Camera-type eye (tissue), 1 donor: ENCODE results near the gene STXBP5. TPM values are rescaled to one million over a fixed set of nuclear protein-coding genes. Genes with fewer than 3 reads are reported as not detected.

Source experiments
- total RNA-seq: library from RNA; depleted of rRNA; stranded (reverse); fragments of >200 nt; gene quantifications from one replicate; pipeline ENCODE4 v1.2.3, GENCODE V29; 2014

Gene STXBP5
- 50.2 TPM for total RNA-seq

DNA sequence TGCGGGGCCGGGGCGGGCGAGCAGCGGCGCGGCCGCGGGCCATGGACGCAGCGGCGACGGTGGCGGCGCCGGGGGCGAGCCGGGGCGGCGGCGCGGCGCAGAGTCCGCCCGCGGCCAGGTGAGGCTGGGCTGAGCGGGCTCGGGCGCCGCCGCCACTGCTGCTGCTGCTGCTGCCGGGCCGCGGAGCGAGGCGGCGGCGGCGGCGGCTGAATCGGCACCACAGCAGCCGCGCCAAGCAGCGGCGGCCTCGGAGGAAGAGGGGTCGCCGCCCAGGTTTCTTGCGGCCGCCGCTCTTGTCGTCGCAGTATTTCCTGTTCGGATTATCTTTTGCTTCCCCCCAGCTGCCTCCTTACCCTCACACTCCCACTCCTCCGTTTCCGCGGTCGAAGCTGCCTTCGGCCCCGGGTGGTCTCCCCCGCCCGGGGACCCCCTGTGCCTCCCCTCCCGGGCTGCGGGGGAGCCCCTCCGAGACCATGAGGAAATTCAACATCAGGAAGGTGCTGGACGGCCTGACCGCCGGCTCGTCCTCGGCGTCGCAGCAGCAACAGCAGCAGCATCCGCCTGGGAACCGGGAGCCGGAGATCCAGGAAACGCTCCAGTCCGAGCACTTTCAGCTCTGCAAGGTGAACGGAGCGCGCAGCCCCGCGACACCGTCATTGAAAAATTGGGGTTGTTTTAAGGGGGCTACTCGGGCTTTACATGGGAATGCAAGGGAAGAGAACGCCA is at the start of gene STXBP5:
Gene STXBP5 (plus strand): TSS at position 358 of the 726 bp plus-strand sequence. CDS start 116 bp downstream, at position 474.

